Astrocyte (in vitro differentiated cells and primary cell): ENCODE results near the gene LIPC. TPM values are rescaled to one million over a fixed set of nuclear protein-coding genes. Genes with fewer than 3 reads are reported as not detected.
A peak's percentile ranks its signal among the peaks of the same experiment; 100 is the strongest.

Experiments
- DNase-seq: peaks from one replicate; pipeline ENCODE4 v3.0.0-alpha.2; 2010; ENCODE audit warnings: low read depth
- FAIRE-seq: peaks from 2 replicates; lab custom pipeline; 2011; peaks lifted over from hg19 to GRCh38; lab: Jason Lieb, UNC
- H2AFZ ChIP-seq: 2 replicates; pipeline ENCODE4 v1.6.0; 2012; ENCODE audit warnings: low read depth, low read length, inconsistent platforms
- H3K27ac ChIP-seq: 2 replicates; pipeline ENCODE4 v1.5.1; 2011; ENCODE audit warnings: low read depth, low read length, inconsistent platforms
- H3K27me3 ChIP-seq: 2 replicates; pipeline ENCODE4 v1.6.0; 2011; ENCODE audit warnings: low read length, inconsistent platforms; ENCODE audit not compliant: insufficient read depth
- H3K36me3 ChIP-seq: 2 replicates; pipeline ENCODE4 v1.5.1; 2011; ENCODE audit warnings: low read length, inconsistent platforms; ENCODE audit not compliant: insufficient read depth
- H3K4me1 ChIP-seq: 2 replicates; pipeline ENCODE4 v1.5.1; 2011; ENCODE audit warnings: low read length, inconsistent platforms; ENCODE audit not compliant: insufficient read depth
- H3K4me2 ChIP-seq: 2 replicates; pipeline ENCODE4 v1.6.0; 2012; ENCODE audit warnings: low read length, inconsistent platforms
- H3K4me3 ChIP-seq: 2 replicates; pipeline ENCODE4 v1.5.1; 2011; ENCODE audit warnings: low read depth, mild to moderate bottlenecking, low read length, inconsistent platforms; ENCODE audit not compliant: insufficient read depth
- H3K79me2 ChIP-seq: 2 replicates; pipeline ENCODE4 v1.6.0; 2012; ENCODE audit warnings: mild to moderate bottlenecking, low read length, inconsistent platforms; ENCODE audit not compliant: insufficient read depth
- H3K9ac ChIP-seq: 2 replicates; pipeline ENCODE4 v1.6.0; 2012; ENCODE audit warnings: mild to moderate bottlenecking, low read length, inconsistent platforms
- H3K9me3 ChIP-seq: 2 replicates; pipeline ENCODE4 v1.5.1; 2012; ENCODE audit warnings: low read depth, mild to moderate bottlenecking, low read length, inconsistent platforms; ENCODE audit not compliant: insufficient read depth
- H4K20me1 ChIP-seq: 2 replicates; pipeline ENCODE4 v1.6.0; 2012; ENCODE audit warnings: low read length, inconsistent platforms; ENCODE audit not compliant: insufficient read depth
- H3K27ac Mint-ChIP-seq: one replicate; pipeline ENCODE4 v1.8.0; 2021; ENCODE audit warnings: mild to moderate bottlenecking, mixed read lengths; ENCODE audit not compliant: unreplicated experiment
- H3K27me3 Mint-ChIP-seq: one replicate; pipeline ENCODE4 v1.8.0; 2021; ENCODE audit warnings: low read depth, mixed read lengths; ENCODE audit not compliant: unreplicated experiment
- H3K36me3 Mint-ChIP-seq: one replicate; pipeline ENCODE4 v1.8.0; 2021; ENCODE audit warnings: low read depth, mixed read lengths; ENCODE audit not compliant: unreplicated experiment
- H3K4me1 Mint-ChIP-seq: one replicate; pipeline ENCODE4 v1.8.0; 2021; ENCODE audit warnings: low read depth, mixed read lengths; ENCODE audit not compliant: unreplicated experiment
- H3K4me3 Mint-ChIP-seq: one replicate; pipeline ENCODE4 v1.8.0; 2021; ENCODE audit warnings: mild to moderate bottlenecking, moderate library complexity, mixed read lengths; ENCODE audit not compliant: unreplicated experiment
- H3K9me3 Mint-ChIP-seq: one replicate; pipeline ENCODE4 v1.8.0; 2021; ENCODE audit warnings: mild to moderate bottlenecking, mixed read lengths; ENCODE audit not compliant: unreplicated experiment
- EZH2 ChIP-seq: IDR thresholded peaks from 2 replicates; pipeline ENCODE4 v1.6.1; 2012; ENCODE audit warnings: mild to moderate bottlenecking, low read length, inconsistent platforms; ENCODE audit not compliant: insufficient read depth
- total RNA-seq: library from RNA; stranded (reverse); gene quantifications from 2 replicates; pipeline ENCODE4 v1.2.1, GENCODE V29; 2021
- TF ChIP-seq, protein P1 (sequence below): IDR thresholded peaks from 2 replicates; pipeline ENCODE4 v1.5.1; 2011; ENCODE audit warnings: low read depth, mild to moderate bottlenecking, inconsistent platforms, low read length, moderate library complexity; ENCODE audit not compliant: insufficient read depth

LIPC gene
- total RNA-seq, 1 donor from 2014 or later, result not detected

DNA sequence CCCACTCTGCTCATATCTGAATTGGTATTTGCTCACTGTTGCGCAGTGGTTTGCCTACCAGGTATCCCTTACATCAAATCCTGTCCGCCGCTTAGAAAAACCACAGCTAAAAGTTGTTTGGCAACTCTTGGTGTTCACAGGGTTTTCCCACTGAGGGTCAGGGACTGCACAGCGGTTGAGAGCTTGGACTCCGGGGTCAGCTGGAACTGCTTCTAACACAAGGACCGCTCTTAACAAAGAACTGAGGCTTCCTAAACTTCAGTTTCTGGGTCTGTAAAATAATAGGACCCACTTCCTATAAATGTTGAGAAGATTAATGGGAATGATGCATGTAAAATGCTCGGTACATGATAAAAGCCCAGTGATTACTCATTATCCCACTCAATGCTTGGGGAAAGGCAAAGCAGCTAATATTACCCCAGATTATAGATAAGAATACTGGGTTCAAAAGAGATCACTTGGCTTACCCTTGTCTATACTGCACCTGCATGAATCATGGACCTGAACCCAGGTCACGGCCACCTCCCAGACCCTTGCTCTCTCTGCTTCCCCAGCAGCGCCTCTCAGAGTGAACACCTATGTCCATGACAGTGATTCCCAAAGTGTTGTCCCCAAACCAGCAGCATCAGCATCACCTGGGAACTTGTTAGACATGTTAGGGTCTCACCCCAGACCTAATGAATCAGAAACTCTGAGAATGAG lies 36.1 kb downstream of the LIPC start:
- no peaks in the 10 kb centered on the region for H4K20me1 ChIP-seq
- DNase-seq, result peak; percentile 50
- H3K27me3 ChIP-seq, result no peaks in the 10 kb centered on the region
- no peak overlapping the region for H3K4me3 ChIP-seq
- no peaks in the 10 kb centered on the region for H3K36me3 ChIP-seq
- H2AFZ ChIP-seq, result no peak overlapping the region
- no peak overlapping the region for H3K27ac Mint-ChIP-seq
- H3K4me3 Mint-ChIP-seq, result no peak overlapping the region
- H3K27ac ChIP-seq, result no peak overlapping the region
- no peak overlapping the region for H3K4me2 ChIP-seq
- no peak for TF ChIP-seq EZH2
- TF ChIP-seq, protein P1, sequence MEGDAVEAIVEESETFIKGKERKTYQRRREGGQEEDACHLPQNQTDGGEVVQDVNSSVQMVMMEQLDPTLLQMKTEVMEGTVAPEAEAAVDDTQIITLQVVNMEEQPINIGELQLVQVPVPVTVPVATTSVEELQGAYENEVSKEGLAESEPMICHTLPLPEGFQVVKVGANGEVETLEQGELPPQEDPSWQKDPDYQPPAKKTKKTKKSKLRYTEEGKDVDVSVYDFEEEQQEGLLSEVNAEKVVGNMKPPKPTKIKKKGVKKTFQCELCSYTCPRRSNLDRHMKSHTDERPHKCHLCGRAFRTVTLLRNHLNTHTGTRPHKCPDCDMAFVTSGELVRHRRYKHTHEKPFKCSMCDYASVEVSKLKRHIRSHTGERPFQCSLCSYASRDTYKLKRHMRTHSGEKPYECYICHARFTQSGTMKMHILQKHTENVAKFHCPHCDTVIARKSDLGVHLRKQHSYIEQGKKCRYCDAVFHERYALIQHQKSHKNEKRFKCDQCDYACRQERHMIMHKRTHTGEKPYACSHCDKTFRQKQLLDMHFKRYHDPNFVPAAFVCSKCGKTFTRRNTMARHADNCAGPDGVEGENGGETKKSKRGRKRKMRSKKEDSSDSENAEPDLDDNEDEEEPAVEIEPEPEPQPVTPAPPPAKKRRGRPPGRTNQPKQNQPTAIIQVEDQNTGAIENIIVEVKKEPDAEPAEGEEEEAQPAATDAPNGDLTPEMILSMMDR, result no peak
- H3K4me1 ChIP-seq, result peaks cover 20% of the 10 kb centered on the region
- peaks cover 25% of the 10 kb centered on the region for H3K4me1 Mint-ChIP-seq
- no peak overlapping the region for H3K9ac ChIP-seq
- no peaks in the 10 kb centered on the region for H3K36me3 Mint-ChIP-seq
- no peaks in the 10 kb centered on the region for H3K9me3 ChIP-seq
- H3K27me3 Mint-ChIP-seq, result no peaks in the 10 kb centered on the region
- H3K9me3 Mint-ChIP-seq, result peaks cover 2% of the 10 kb centered on the region
- FAIRE-seq, result no peak
- no peaks in the 10 kb centered on the region for H3K79me2 ChIP-seq

- Histone ChIP-seq H3K36me3 (no peaks in the 10 kb centered on the region), H4K20me1 (no peaks in the 10 kb centered on the region), H3K27ac (peak overlapping the region; percentile 88), H3K4me2 (peak overlapping the region; percentile 48), H3K9me3 (no peaks in the 10 kb centered on the region), H3K4me1 (peaks cover 33% of the 10 kb centered on the region), H3K9ac (peak overlapping the region; percentile 66), H3K79me2 (no peaks in the 10 kb centered on the region), H3K27me3 (no peaks in the 10 kb centered on the region), H3K4me3 (no peak overlapping the region), H2AFZ (no peak overlapping the region)
- no peaks in the 10 kb centered on the region for H3K27me3 Mint-ChIP-seq
- TF ChIP-seq EZH2, result no peak
- TF ChIP-seq, protein P1, result no peak
- no peak overlapping the region for H3K4me3 Mint-ChIP-seq
- peaks cover 31% of the 10 kb centered on the region for H3K4me1 Mint-ChIP-seq
- DNase-seq (peak; percentile 99), FAIRE-seq (peak; percentile 41)
- H3K27ac Mint-ChIP-seq, result peak overlapping the region; percentile 98
- no peaks in the 10 kb centered on the region for H3K36me3 Mint-ChIP-seq
- H3K9me3 Mint-ChIP-seq, result peaks cover 2% of the 10 kb centered on the region
These were observed 37.9 kb downstream of the LIPC start for GRCh38 chr15:58469432-58470353.
